HepG2 (cell line): ENCODE measurements around the gene NDUFS2. TPM values are rescaled to one million over a fixed set of nuclear protein-coding genes. Genes with fewer than 3 reads are reported as not detected.
A peak's percentile ranks its signal among the peaks of the same experiment; 100 is the strongest.

ENCODE experiments used
- CC2D1A ChIP-seq: sonication (generic); formaldehyde crosslinking; IDR thresholded peaks from 2 replicates; pipeline ENCODE4 v1.8.1; 2023; ENCODE audit warnings: mild to moderate bottlenecking, missing genetic modification reagents
- DMAP1 ChIP-seq: IDR thresholded peaks from 2 replicates; pipeline ENCODE4 v1.6.1; 2016
- FOXK2 ChIP-seq: fragments of 450-650 bp; IDR thresholded peaks from 2 replicates; pipeline ENCODE4 v1.6.1; 2016
- GATAD2A ChIP-seq: IDR thresholded peaks from 2 replicates; pipeline ENCODE4 v1.6.1; 2016
- GZF1 ChIP-seq: sonication (generic); formaldehyde crosslinking; IDR thresholded peaks from 2 replicates; pipeline ENCODE4 v1.5.1; 2020; ENCODE audit warnings: mild to moderate bottlenecking, missing genetic modification reagents
- HES4 ChIP-seq: sonication (generic); formaldehyde crosslinking; IDR thresholded peaks from 2 replicates; pipeline ENCODE4 v1.9.0; 2021; ENCODE audit warnings: mild to moderate bottlenecking, missing genetic modification reagents, borderline replicate concordance
- KDM5A ChIP-seq: fragments of 200-600 bp; sonication (generic); IDR thresholded peaks from 2 replicates; pipeline ENCODE4 v1.7.0; 2018; ENCODE audit warnings: antibody characterized with exemption, mild to moderate bottlenecking, low read length, borderline replicate concordance
- MAZ ChIP-seq, 2 experiments: sonication (generic) in 1 of 2; formaldehyde crosslinking in 1 of 2; IDR thresholded peaks; 2 replicates each; pipeline versions ENCODE4 v1.5.0 to v1.6.1; 2012 to 2020; ENCODE audit warnings: low read depth in 2 of 2, mild to moderate bottlenecking in 2 of 2, borderline replicate concordance in 1 of 2, improper control_type of control experiment in 1 of 2, low read length in 1 of 2, missing genetic modification reagents in 1 of 2, moderate library complexity in 1 of 2
- NCOA2 ChIP-seq: sonication (generic); formaldehyde crosslinking; IDR thresholded peaks from 2 replicates; pipeline ENCODE4 v1.8.0; 2022; ENCODE audit warnings: inconsistent platforms
- NFIB ChIP-seq: sonication (generic); formaldehyde crosslinking; IDR thresholded peaks from 2 replicates; pipeline ENCODE4 v1.9.0; 2021; ENCODE audit warnings: missing genetic modification reagents, mild to moderate bottlenecking, borderline replicate concordance
- NR3C1 ChIP-seq: sonication (generic); formaldehyde crosslinking; IDR thresholded peaks from 2 replicates; pipeline ENCODE4 v1.4.0; 2020; ENCODE audit warnings: missing genetic modification reagents
- RARA ChIP-seq: IDR thresholded peaks from 2 replicates; pipeline ENCODE4 v1.6.1; 2016; ENCODE audit warnings: missing genetic modification reagents, missing compliant biosample characterization
- SAP130 ChIP-seq: IDR thresholded peaks from 2 replicates; pipeline ENCODE4 v1.6.1; 2016; ENCODE audit warnings: low read depth
- SP140L ChIP-seq: sonication (generic); formaldehyde crosslinking; IDR thresholded peaks from 2 replicates; pipeline ENCODE4 v1.4.0; 2020; ENCODE audit warnings: missing genetic modification reagents, borderline replicate concordance
- SRSF4 ChIP-seq: fragments of 200-400 bp; formaldehyde crosslinking; IDR thresholded peaks from one replicate; pipeline ENCODE4 v1.6.1; 2018; ENCODE audit warnings: mild to moderate bottlenecking, low read depth, low read length, moderate library complexity; ENCODE audit not compliant: poor library complexity, severe bottlenecking
- TBX2 ChIP-seq: sonication (generic); formaldehyde crosslinking; IDR thresholded peaks from 2 replicates; pipeline ENCODE4 v1.5.0; 2020; ENCODE audit warnings: missing genetic modification reagents, mild to moderate bottlenecking, borderline replicate concordance
- TRIM24 ChIP-seq: sonication (generic); formaldehyde crosslinking; IDR thresholded peaks from 2 replicates; pipeline ENCODE4 v1.8.0; 2022; ENCODE audit warnings: mild to moderate bottlenecking, missing genetic modification reagents
- ZBTB20 ChIP-seq: sonication (generic); formaldehyde crosslinking; IDR thresholded peaks from 2 replicates; pipeline ENCODE4 v1.8.1; 2023; ENCODE audit warnings: missing genetic modification reagents, low read depth, mild to moderate bottlenecking, borderline replicate concordance
- ZMAT3 ChIP-seq: sonication (generic); formaldehyde crosslinking; conservative IDR thresholded peaks from 2 replicates; pipeline ENCODE4 v1.7.0; 2021; ENCODE audit warnings: missing genetic modification reagents
- ZNF136 ChIP-seq: sonication (generic); formaldehyde crosslinking; IDR thresholded peaks from 2 replicates; pipeline ENCODE4 v1.8.1; 2022; ENCODE audit warnings: low read depth, mild to moderate bottlenecking, moderate library complexity, missing genetic modification reagents
- ZNF264 ChIP-seq: sonication (generic); formaldehyde crosslinking; IDR thresholded peaks from 2 replicates; pipeline ENCODE4 v1.4.0; 2020; ENCODE audit warnings: missing genetic modification reagents
- ZNF326 ChIP-seq: sonication (generic); formaldehyde crosslinking; IDR thresholded peaks from 2 replicates; pipeline ENCODE4 v1.4.0; 2020; ENCODE audit warnings: missing genetic modification reagents, borderline replicate concordance
- ZNF33A ChIP-seq: sonication (generic); formaldehyde crosslinking; IDR thresholded peaks from 2 replicates; pipeline ENCODE4 v1.5.1; 2020; ENCODE audit warnings: missing genetic modification reagents, mild to moderate bottlenecking, moderate library complexity, borderline replicate concordance
- ZNF446 ChIP-seq: sonication (generic); formaldehyde crosslinking; IDR thresholded peaks from 2 replicates; pipeline ENCODE4 v1.5.0; 2020; ENCODE audit warnings: mild to moderate bottlenecking, missing genetic modification reagents
- ZNF468 ChIP-seq: sonication (generic); formaldehyde crosslinking; IDR thresholded peaks from 2 replicates; pipeline ENCODE4 v1.8.0; 2022; ENCODE audit warnings: mild to moderate bottlenecking, moderate library complexity, missing genetic modification reagents
- ZNF549 ChIP-seq: sonication (generic); formaldehyde crosslinking; IDR thresholded peaks from 2 replicates; pipeline ENCODE4 v1.5.0; 2020; ENCODE audit warnings: missing genetic modification reagents
- ZNF563 ChIP-seq: sonication (generic); formaldehyde crosslinking; IDR thresholded peaks from 2 replicates; pipeline ENCODE4 v1.8.0; 2022; ENCODE audit warnings: mild to moderate bottlenecking, moderate library complexity, missing genetic modification reagents
- ZNF569 ChIP-seq: sonication (generic); formaldehyde crosslinking; IDR thresholded peaks from 2 replicates; pipeline ENCODE4 v1.5.0; 2020; ENCODE audit warnings: mild to moderate bottlenecking, missing genetic modification reagents, moderate library complexity, borderline replicate concordance
- ZNF576 ChIP-seq: sonication (generic); formaldehyde crosslinking; IDR thresholded peaks from 2 replicates; pipeline ENCODE4 v1.4.0; 2020; ENCODE audit warnings: mild to moderate bottlenecking, missing genetic modification reagents
- ZNF614 ChIP-seq: IDR thresholded peaks from 2 replicates; pipeline ENCODE4 v1.6.1; 2018; ENCODE audit warnings: missing biosample characterization, missing genetic modification reagents, inconsistent platforms, borderline replicate concordance
- ZNF720 ChIP-seq: sonication (generic); formaldehyde crosslinking; IDR thresholded peaks from 2 replicates; pipeline ENCODE4 v1.4.0; 2020; ENCODE audit warnings: missing genetic modification reagents
- polyA plus RNA-seq, 8 experiments: library from polyadenylated mRNA; depleted of rRNA in 3 of 8; stranded (reverse) in 7 of 8; unstranded in 1 of 8; fragments of >200 nt; fragmentation: Illumina TruSeq in 4 of 8; extraction: Trizol in 4 of 8; gene quantifications; 2 replicates each; pipeline versions ENCODE4 v1.2.1 to v1.2.3, GENCODE V29; 2011 to 2016; ENCODE audit warnings: low read depth in 4 of 8, missing spikeins in 1 of 8, mixed read lengths in 1 of 8; ENCODE audit not compliant: insufficient read depth in 1 of 8
- total RNA-seq, 5 experiments: library from RNA; depleted of rRNA; stranded (reverse); fragments of >200 nt; fragmentation: Illumina TruSeq; extraction: Trizol; gene quantifications; 2 replicates each; pipeline ENCODE4 v1.2.3, GENCODE V29; 2016; ENCODE audit warnings: low read depth in 1 of 5
- TF ChIP-seq, protein P1 (sequence below): sonication (generic); formaldehyde crosslinking; IDR thresholded peaks from 2 replicates; pipeline ENCODE4 v1.8.0; 2022; ENCODE audit warnings: missing genetic modification reagents, low read depth, mild to moderate bottlenecking, borderline replicate concordance

The NDUFS2 gene
- total and polyA plus RNA-seq, 2 of the 13 experiments (the other 11 are each of a cell fraction or from before 2014, with no cell fraction given), result 89.9 to 118 TPM

GRCh38 chr1:161177112-161177935 lies 24.8 kb upstream of the NDUFS2 start, which contains the start of gene B4GALT3 (continued):
- TF ChIP-seq ZBTB20 (CRISPR knock-in tag), result peak; percentile 83; the same call in 1 of the 2 replicates
- TF ChIP-seq ZNF563 (CRISPR knock-in tag), result 0 out of 2 replicates have a peak, but pooled peaks have one; percentile 41
- TF ChIP-seq ZNF549 (CRISPR knock-in tag), result no peak
- TF ChIP-seq TRIM24 (CRISPR knock-in tag), result no peak
- no peak for TF ChIP-seq ZNF326 (CRISPR knock-in tag)
- peak; percentile 90 for TF ChIP-seq TBX2 (CRISPR knock-in tag)
- peak; percentile 95 for TF ChIP-seq SAP130 (CRISPR knock-in tag)
- TF ChIP-seq ZMAT3 (CRISPR knock-in tag), result peak; percentile 94
- TF ChIP-seq, protein P1, sequence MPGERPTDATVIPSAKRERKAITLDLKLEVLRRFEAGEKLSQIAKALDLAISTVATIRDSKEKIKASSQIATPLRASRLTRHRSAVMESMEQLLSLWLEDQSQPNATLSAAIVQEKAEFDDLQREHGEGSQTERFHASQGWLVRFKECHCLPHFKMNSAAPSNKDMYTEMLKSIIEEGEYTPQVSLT, result no peak
- TF ChIP-seq MAZ (IDR thresholded peaks at IDR 0.05; ENCODE audit: borderline replicate concordance, low read depth, low read length), result peak; percentile 43; the same call in 1 of the 2 replicates
- TF ChIP-seq MAZ (CRISPR knock-in tag; IDR thresholded peaks at IDR 0.05; ENCODE audit: low read depth), result peak; percentile 81
- no peak; the same call in 1 of the 2 replicates for TF ChIP-seq ZNF446 (CRISPR knock-in tag)
- TF ChIP-seq NR3C1, result no peak
- no peak for TF ChIP-seq SP140L (CRISPR knock-in tag)
- TF ChIP-seq ZNF576 (CRISPR knock-in tag), result no peak; the same call in 1 of the 2 replicates
- TF ChIP-seq ZNF614 (CRISPR knock-in tag), result 0 out of 2 replicates have a peak, but pooled peaks have one; percentile 57
- no peak for TF ChIP-seq GZF1 (CRISPR knock-in tag)
- no peak for TF ChIP-seq NFIB (CRISPR knock-in tag)
- TF ChIP-seq GATAD2A (CRISPR knock-in tag), result peak; percentile 63; the same call in 1 of the 2 replicates
- TF ChIP-seq NCOA2 (CRISPR knock-in tag), result peak; percentile 41; the same call in 1 of the 2 replicates
- TF ChIP-seq ZNF136 (CRISPR knock-in tag), result no peak; the same call in 1 of the 2 replicates
- peak; percentile 47; the same call in 1 of the 2 replicates for TF ChIP-seq ZNF468 (CRISPR knock-in tag)
- TF ChIP-seq FOXK2, result no peak
- peak; percentile 86; the same call in 1 of the 2 replicates for TF ChIP-seq ZNF720 (CRISPR knock-in tag)
- TF ChIP-seq DMAP1 (CRISPR knock-in tag), result peak; percentile 98
- no peak for TF ChIP-seq ZNF569 (CRISPR knock-in tag)
- peak; percentile 70; the same call in 1 of the 2 replicates for TF ChIP-seq HES4 (CRISPR knock-in tag)
- TF ChIP-seq ZNF264 (CRISPR knock-in tag), result peak; percentile 99
- TF ChIP-seq RARA (CRISPR knock-in tag), result peak; percentile 63
- 0 out of 2 replicates have a peak, but pooled peaks have one; percentile 52 for TF ChIP-seq CC2D1A
- no peak for TF ChIP-seq SRSF4
- no peak for TF ChIP-seq ZNF33A (CRISPR knock-in tag)
- TF ChIP-seq KDM5A, result peak; percentile 80; the same call in 1 of the 2 replicates
